Esophagus muscularis mucosa (tissue), 4 donors: ENCODE data around the gene IL11RA. TPM values are rescaled to one million over a fixed set of nuclear protein-coding genes. Genes with fewer than 3 reads are reported as not detected.
"Not testable (repeated sequence)": the region's sequence is repeated elsewhere in the genome, so short reads cannot be mapped to it uniquely, and the experiment has no call there.

Experiments
- DNase-seq: peaks from one replicate; pipeline ENCODE4 v3.0.0-alpha.2; 2017; ENCODE audit errors: extremely low spot score
- H3K27ac ChIP-seq, 4 donors: fragments of 200-600 bp; sonication (generic); replicated peaks in 1 of 4; 1 replicate in 3 of 4; 2 replicates in 1 of 4; pipeline ENCODE4 v1.5.1; 2016 to 2019; ENCODE audit warnings: mild to moderate bottlenecking in 1 of 4
- H3K27me3 ChIP-seq, 4 donors: fragments of 200-600 bp; sonication (generic); one replicate each; pipeline versions ENCODE4 v1.5.1 to v1.6.0; 2016 to 2019
- H3K36me3 ChIP-seq, 4 donors: fragments of 200-600 bp; sonication (generic); one replicate each; pipeline ENCODE4 v1.5.1; 2016 to 2019
- H3K4me1 ChIP-seq, 4 donors: fragments of 200-600 bp; sonication (generic); one replicate each; pipeline ENCODE4 v1.5.1; 2016 to 2019
- H3K4me3 ChIP-seq, 4 donors: fragments of 200-600 bp; sonication (generic); 1 replicate in 2 of 4; 2 replicates in 2 of 4; pipeline ENCODE4 v1.5.1; 2016 to 2019; ENCODE audit warnings: mild to moderate bottlenecking in 4 of 4, moderate library complexity in 1 of 4
- H3K9me3 ChIP-seq, 4 donors: fragments of 200-600 bp; sonication (generic); 1 replicate in 3 of 4; 2 replicates in 1 of 4; pipeline ENCODE4 v1.5.1; 2016 to 2019
- EP300 ChIP-seq: sonication (generic); formaldehyde crosslinking; IDR thresholded peaks from one replicate; pipeline ENCODE4 v1.6.1; 2017; ENCODE audit warnings: antibody characterized with exemption
- POLR2A ChIP-seq: fragments of 450-650 bp; IDR thresholded peaks from one replicate; pipeline ENCODE4 v1.6.1; 2017; ENCODE audit warnings: antibody characterized with exemption, moderate library complexity, mild to moderate bottlenecking, low read depth
- POLR2AphosphoS5 ChIP-seq, 2 donors: sonication (generic); formaldehyde crosslinking; IDR thresholded peaks; one replicate each; pipeline ENCODE4 v1.6.1; 2017; ENCODE audit warnings: antibody characterized with exemption in 2 of 2
- WGBS: methylation state at CpG from one replicate; pipeline ENCODE4 v1.1.5; 2018; 5-methylcytosine and 5-hydroxymethylcytosine counted together
- intact Hi-C: fragments of 100-400 bp; cut with DNase I; formaldehyde crosslinking; loops from one replicate; pipeline ENCODE4 v1.15.1; 2023
- total RNA-seq, 4 donors: library from RNA; depleted of rRNA; stranded (reverse); fragments of >200 nt; gene quantifications; one replicate each; pipeline versions ENCODE4 v1.1.0 to v1.2.1, GENCODE V29; 2016
- TF ChIP-seq, protein P1 (sequence below), 3 experiments: fragments of 200-600 bp in 2 of 3; fragments of 450-650 bp in 1 of 3; sonication (generic) in 2 of 3; IDR thresholded peaks; one replicate each; pipeline ENCODE4 v1.5.1; 2017 to 2019; ENCODE audit warnings: antibody characterized with exemption in 3 of 3, mild to moderate bottlenecking in 2 of 3, moderate library complexity in 1 of 3

Gene IL11RA
- total RNA-seq, 4 donors from 2014 or later: 33.0 to 40.2 (median 33.9) TPM

DNA sequence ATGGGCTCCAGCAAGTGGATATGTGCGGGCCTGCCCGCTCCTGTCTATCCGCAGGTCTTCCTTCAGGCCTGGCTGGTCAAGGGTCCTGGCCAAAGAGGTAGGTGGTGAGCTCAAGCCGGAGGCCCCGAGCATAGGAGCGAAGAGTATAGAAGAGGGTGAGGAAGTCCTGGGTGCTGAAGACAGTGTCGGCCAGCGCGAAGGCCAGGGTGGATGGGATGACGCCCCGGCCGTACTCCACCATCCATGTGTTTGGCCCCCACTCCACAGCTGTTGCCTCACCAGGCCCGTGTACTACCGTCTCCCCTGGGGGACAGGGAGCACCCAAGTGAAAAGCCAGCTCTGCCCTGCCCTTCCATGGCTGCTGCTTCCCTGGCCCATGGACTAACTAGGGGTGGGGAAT, 16.4 kb upstream of the IL11RA start:
- peaks cover 0 to 4% (median under 1%) of the 10 kb centered on the region in 4 donors for H3K27me3 ChIP-seq
- no peak for DNase-seq
- peaks cover 0 to 14% (median 12%) of the 10 kb centered on the region in 4 donors for H3K36me3 ChIP-seq
- H3K4me1 ChIP-seq: peaks cover 23 to 36% (median 34%) of the 10 kb centered on the region in 4 donors
- 91% methylated on average over 14 of the region's 14 CpGs for whole genome bisulfite sequencing
- H3K27ac ChIP-seq: no peak overlapping the region
- intact Hi-C loops: loop anchor here (2.0 kb wide), 1 partner anchor 21 kb away; no protein-coding TSS in a partner anchor
- TF ChIP-seq, protein P1, sequence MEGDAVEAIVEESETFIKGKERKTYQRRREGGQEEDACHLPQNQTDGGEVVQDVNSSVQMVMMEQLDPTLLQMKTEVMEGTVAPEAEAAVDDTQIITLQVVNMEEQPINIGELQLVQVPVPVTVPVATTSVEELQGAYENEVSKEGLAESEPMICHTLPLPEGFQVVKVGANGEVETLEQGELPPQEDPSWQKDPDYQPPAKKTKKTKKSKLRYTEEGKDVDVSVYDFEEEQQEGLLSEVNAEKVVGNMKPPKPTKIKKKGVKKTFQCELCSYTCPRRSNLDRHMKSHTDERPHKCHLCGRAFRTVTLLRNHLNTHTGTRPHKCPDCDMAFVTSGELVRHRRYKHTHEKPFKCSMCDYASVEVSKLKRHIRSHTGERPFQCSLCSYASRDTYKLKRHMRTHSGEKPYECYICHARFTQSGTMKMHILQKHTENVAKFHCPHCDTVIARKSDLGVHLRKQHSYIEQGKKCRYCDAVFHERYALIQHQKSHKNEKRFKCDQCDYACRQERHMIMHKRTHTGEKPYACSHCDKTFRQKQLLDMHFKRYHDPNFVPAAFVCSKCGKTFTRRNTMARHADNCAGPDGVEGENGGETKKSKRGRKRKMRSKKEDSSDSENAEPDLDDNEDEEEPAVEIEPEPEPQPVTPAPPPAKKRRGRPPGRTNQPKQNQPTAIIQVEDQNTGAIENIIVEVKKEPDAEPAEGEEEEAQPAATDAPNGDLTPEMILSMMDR (IDR thresholded peaks at IDR 0.05): no peak
- TF ChIP-seq EP300: no peak
- no peak for TF ChIP-seq POLR2AphosphoS5 (IDR thresholded peaks at IDR 0.05)
- no peak for TF ChIP-seq POLR2A
- H3K4me3 ChIP-seq: no peak overlapping the region
- peaks cover 0 to 3% (median 0%) of the 10 kb centered on the region in 4 donors for H3K9me3 ChIP-seq

DNA sequence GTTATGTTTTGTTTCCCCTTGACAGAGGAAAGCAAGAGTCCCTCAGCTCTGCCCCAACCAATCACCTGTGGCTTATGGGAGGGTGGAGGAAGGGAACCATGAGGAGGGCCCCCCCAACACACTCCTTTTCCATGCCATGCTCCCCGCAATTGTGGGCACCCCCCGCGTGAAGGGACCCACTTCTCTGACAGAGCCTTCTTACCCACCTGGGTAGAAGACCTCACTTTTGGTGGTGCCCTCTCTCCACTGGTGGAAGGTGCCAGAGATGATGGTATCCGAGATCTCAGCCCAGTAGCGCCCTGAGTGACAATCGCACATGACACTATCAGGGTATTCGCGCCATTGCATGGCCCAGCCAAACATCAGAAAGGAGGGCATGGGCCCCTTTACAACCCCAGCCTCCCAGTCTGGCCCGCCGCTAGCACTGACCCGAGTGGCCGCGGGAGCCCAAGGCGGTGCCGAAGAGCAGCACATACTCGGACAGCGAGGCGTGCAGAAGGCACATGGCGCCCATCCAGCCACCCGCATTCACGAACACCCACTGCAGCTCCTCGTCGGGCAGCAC, 15.1 kb upstream of the IL11RA start:
- H3K4me1 ChIP-seq: peaks cover 23 to 36% (median 34%) of the 10 kb centered on the region in 4 donors
- peaks cover 0 to 3% (median 0%) of the 10 kb centered on the region in 4 donors for H3K9me3 ChIP-seq
- peaks cover 0 to 14% (median 12%) of the 10 kb centered on the region in 4 donors for H3K36me3 ChIP-seq
- peaks cover 0 to 4% (median 0%) of the 10 kb centered on the region in 4 donors for H3K27me3 ChIP-seq
- DNase-seq: no peak
- H3K4me3 ChIP-seq: peak overlapping the region; percentile 69 to 92 (median 75)
- 25% methylated on average over 3 of the region's 23 CpGs for WGBS
- intact Hi-C loops: no loop called here
- TF ChIP-seq EP300 (no peak), POLR2AphosphoS5 (IDR thresholded peaks at IDR 0.05) (no peak), POLR2A (no peak)
- TF ChIP-seq, protein P1 (IDR thresholded peaks at IDR 0.05): no peak
- peak overlapping the region; percentile 81 to 89 (median 84) for H3K27ac ChIP-seq

DNA sequence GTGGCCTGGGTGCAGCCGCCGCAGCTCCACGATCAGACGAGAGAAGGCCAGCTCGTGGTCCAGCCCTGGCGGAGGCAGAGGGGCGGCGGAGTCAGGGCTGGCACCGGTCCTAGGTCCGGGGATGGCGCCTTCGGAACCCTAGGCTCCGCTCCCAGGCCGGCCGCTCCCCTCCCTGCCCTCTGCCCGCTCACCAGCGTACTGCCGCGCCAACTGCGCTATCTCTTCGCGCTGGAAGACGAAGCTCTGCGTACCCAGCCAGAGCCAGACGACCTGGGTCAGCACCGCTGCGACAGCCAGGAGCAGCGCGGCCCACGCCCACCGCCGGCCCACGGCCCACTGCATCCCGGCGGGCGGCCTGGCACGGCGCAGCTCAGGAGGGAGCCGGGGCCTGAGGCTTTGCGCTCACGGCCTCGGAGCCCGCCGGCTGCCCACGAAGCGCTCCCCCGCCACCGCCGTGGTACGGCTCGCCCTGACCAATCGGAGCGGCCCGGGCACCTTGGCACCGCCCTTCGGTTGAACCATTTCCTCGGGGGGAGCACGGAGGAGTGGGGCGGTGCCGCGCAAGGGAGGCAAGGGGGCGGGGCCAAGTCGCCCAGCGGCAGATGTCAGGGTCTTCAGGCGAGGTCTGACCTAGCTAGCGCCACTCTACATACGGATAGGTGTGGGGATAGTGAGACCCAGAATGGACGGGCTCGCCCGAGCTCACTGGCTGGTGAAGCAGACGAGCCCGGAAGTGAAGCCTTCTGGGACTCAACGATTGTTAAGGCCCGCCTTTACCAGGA, 14.4 kb upstream of the IL11RA start, which contains the start of gene SIGMAR1:
Gene SIGMAR1 (minus strand): TSS at position 432 of the 782 bp plus-strand sequence. CDS start 90 bp downstream, at position 342.
- 0% methylated on average over 5 of the region's 74 CpGs for WGBS
- TF ChIP-seq POLR2AphosphoS5 (IDR thresholded peaks at IDR 0.05): peak; percentile 89 to 92
- no peak for TF ChIP-seq EP300
- TF ChIP-seq, protein P1 (IDR thresholded peaks at IDR 0.05): peak in 1 of 3 experiments; percentile 10
- no peak for TF ChIP-seq POLR2A
- DNase-seq: peak; percentile 98
- Histone ChIP-seq H3K4me1 (peaks cover 23 to 36% (median 34%) of the 10 kb centered on the region in 4 donors), H3K27me3 (peaks cover 0 to 4% (median 0%) of the 10 kb centered on the region in 4 donors), H3K36me3 (peaks cover 0 to 14% (median 12%) of the 10 kb centered on the region in 4 donors), H3K9me3 (peaks cover 0 to 3% (median 0%) of the 10 kb centered on the region in 4 donors), H3K27ac (peak within 1 kb of the TSS; percentile 81 to 89 (median 84)), H3K4me3 (peak within 1 kb of the TSS; percentile 69 to 92 (median 75))
- intact Hi-C loops: no loop called here

DNA sequence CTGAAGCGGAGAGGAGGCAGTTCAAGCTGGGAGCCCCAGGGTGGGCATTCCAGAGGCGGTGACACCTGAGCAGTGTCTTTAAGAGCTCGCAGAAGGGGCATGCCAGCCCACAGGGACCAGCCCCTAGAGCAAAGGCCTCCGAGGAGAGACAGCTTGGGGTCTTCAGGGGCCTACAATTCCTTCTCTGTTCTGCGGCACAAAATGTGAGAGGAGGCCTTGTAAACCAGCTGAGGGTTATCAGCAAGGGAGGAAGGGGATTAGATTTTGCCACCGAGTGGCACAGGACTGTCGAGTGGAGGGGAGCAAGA, 13.9 kb upstream of the IL11RA start:
- H3K36me3 ChIP-seq: peaks cover 0 to 14% (median 12%) of the 10 kb centered on the region in 4 donors
- WGBS: 22% methylated on average over 7 of the region's 7 CpGs
- H3K9me3 ChIP-seq: peaks cover 0 to 3% (median 0%) of the 10 kb centered on the region in 4 donors
- H3K4me1 ChIP-seq: peaks cover 23 to 36% (median 34%) of the 10 kb centered on the region in 4 donors
- peak overlapping the region; percentile 81 to 89 (median 84) for H3K27ac ChIP-seq
- intact Hi-C loops: no loop called here
- no peak for TF ChIP-seq POLR2A
- no peak for TF ChIP-seq POLR2AphosphoS5 (IDR thresholded peaks at IDR 0.05)
- no peak for TF ChIP-seq EP300
- TF ChIP-seq, protein P1 (IDR thresholded peaks at IDR 0.05): no peak
- no peak for DNase-seq
- peak overlapping the region; percentile 69 to 92 (median 75) for H3K4me3 ChIP-seq
- H3K27me3 ChIP-seq: peaks cover 0 to 4% (median 0%) of the 10 kb centered on the region in 4 donors

DNA sequence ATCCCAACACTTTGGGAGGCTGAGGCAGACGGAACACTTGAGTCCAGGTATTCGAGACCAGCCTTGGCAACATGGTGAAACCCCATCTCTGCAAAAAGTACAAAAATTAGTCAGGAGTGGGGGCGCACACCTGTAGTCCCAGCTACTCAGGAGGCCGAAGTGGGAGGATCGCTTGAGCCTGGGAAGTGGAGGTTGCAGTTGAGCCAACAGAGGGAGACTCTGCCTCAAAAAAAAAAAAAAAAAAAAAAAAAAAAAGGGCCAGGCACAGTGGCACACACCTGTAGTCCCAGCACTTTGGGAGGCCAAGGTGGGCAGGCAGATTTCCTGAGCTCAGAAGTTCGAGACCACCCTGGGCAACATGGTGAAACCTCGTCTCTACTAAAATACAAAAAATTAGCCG, 12.7 kb upstream of the IL11RA start:
- H3K27me3 ChIP-seq, H3K4me3 ChIP-seq, intact Hi-C loops, H3K9me3 ChIP-seq, H3K27ac ChIP-seq, DNase-seq: not testable (repeated sequence)
- WGBS: 87% methylated on average over 8 of the region's 8 CpGs
- Histone ChIP-seq H3K4me1 (peaks cover 23 to 32% (median 29%) of the 10 kb centered on the region in 4 donors), H3K36me3 (peaks cover 0 to 14% (median 12%) of the 10 kb centered on the region in 4 donors)
